H9 (cell line): ENCODE data around the gene PRDM2. TPM values are rescaled to one million over a fixed set of nuclear protein-coding genes. Genes with fewer than 3 reads are reported as not detected.
A peak's percentile ranks its signal among the peaks of the same experiment; 100 is the strongest.

Source experiments
- DNase-seq: peaks from one replicate; pipeline ENCODE4 v3.0.0-alpha.2; 2017
- H2AFZ ChIP-seq: one replicate; pipeline ENCODE4 v1.6.1; 2013; ENCODE audit warnings: mild to moderate bottlenecking, low read length, control low read depth, moderate library complexity
- H2AK5ac ChIP-seq: 2 replicates; pipeline ENCODE4 v1.6.1; 2013; ENCODE audit warnings: low read length, control low read depth, mixed read lengths; ENCODE audit not compliant: insufficient read length
- H2BK120ac ChIP-seq: one replicate; pipeline ENCODE4 v1.6.1; 2013; ENCODE audit warnings: low read depth, mild to moderate bottlenecking, low read length, control low read depth, inconsistent platforms; ENCODE audit not compliant: poor library complexity, severe bottlenecking
- H2BK12ac ChIP-seq: 2 replicates; pipeline ENCODE4 v1.6.1; 2013; ENCODE audit warnings: low read length, control low read depth, mixed read lengths, low read depth; ENCODE audit not compliant: insufficient read length
- H2BK15ac ChIP-seq: 2 replicates; pipeline ENCODE4 v1.6.1; 2013; ENCODE audit warnings: low read depth, low read length, control low read depth
- H2BK20ac ChIP-seq: one replicate; pipeline ENCODE4 v1.6.1; 2013; ENCODE audit warnings: low read depth, mild to moderate bottlenecking, low read length, control low read depth, inconsistent platforms; ENCODE audit not compliant: poor library complexity, severe bottlenecking
- H2BK5ac ChIP-seq: 2 replicates; pipeline ENCODE4 v1.6.1; 2013; ENCODE audit warnings: low read length, control low read depth, mixed read lengths; ENCODE audit not compliant: insufficient read length
- H3K14ac ChIP-seq: 2 replicates; pipeline ENCODE4 v1.6.1; 2013; ENCODE audit warnings: low read length, control low read depth; ENCODE audit not compliant: insufficient read depth
- H3K18ac ChIP-seq: 2 replicates; pipeline ENCODE4 v1.6.1; 2013; ENCODE audit warnings: low read depth, mild to moderate bottlenecking, mixed read lengths, low read length, control low read depth; ENCODE audit not compliant: insufficient read length
- H3K23ac ChIP-seq: 2 replicates; pipeline ENCODE4 v1.6.1; 2013; ENCODE audit warnings: low read length, control low read depth, mixed read lengths, low read depth; ENCODE audit not compliant: insufficient read length
- H3K23me2 ChIP-seq: 2 replicates; pipeline ENCODE4 v1.6.1; 2013; ENCODE audit warnings: low read depth, mild to moderate bottlenecking, mixed read lengths, low read length, control low read depth; ENCODE audit not compliant: insufficient read length, poor library complexity, severe bottlenecking
- H3K27ac ChIP-seq: 2 replicates; pipeline ENCODE4 v1.5.1; 2013; ENCODE audit warnings: low read length, control low read depth, mixed read lengths, low read depth; ENCODE audit not compliant: insufficient read length
- H3K27me3 ChIP-seq: 2 replicates; pipeline ENCODE4 v1.6.1; 2013; ENCODE audit warnings: low read length, control low read depth, inconsistent platforms; ENCODE audit not compliant: insufficient read depth
- H3K4ac ChIP-seq: 2 replicates; pipeline ENCODE4 v1.6.1; 2013; ENCODE audit warnings: low read depth, mild to moderate bottlenecking, control low read depth, inconsistent platforms, low read length, moderate library complexity
- H3K4me1 ChIP-seq: 2 replicates; pipeline ENCODE4 v1.6.1; 2013; ENCODE audit warnings: low read length, control low read depth, inconsistent platforms; ENCODE audit not compliant: insufficient read depth
- H3K4me2 ChIP-seq: 2 replicates; pipeline ENCODE4 v1.6.1; 2013; ENCODE audit warnings: low read length, control low read depth, mixed read lengths; ENCODE audit not compliant: insufficient read length, insufficient read depth
- H3K56ac ChIP-seq: 2 replicates; pipeline ENCODE4 v1.6.1; 2013; ENCODE audit warnings: low read depth, mild to moderate bottlenecking, mixed read lengths, low read length, control low read depth; ENCODE audit not compliant: insufficient read length
- H3K79me1 ChIP-seq: 2 replicates; pipeline ENCODE4 v1.6.1; 2013; ENCODE audit warnings: low read depth, mild to moderate bottlenecking, moderate library complexity, low read length, control low read depth, inconsistent platforms; ENCODE audit not compliant: insufficient read depth, poor library complexity, severe bottlenecking
- H3K79me2 ChIP-seq: 2 replicates; pipeline ENCODE4 v1.6.1; 2013; ENCODE audit warnings: low read length, control low read depth, inconsistent platforms; ENCODE audit not compliant: insufficient read depth
- H3K9ac ChIP-seq: 2 replicates; pipeline ENCODE4 v1.6.1; 2013; ENCODE audit warnings: low read length, control low read depth, mixed read lengths; ENCODE audit not compliant: insufficient read length; ENCODE audit errors: extremely low read depth
- H3K9me3 ChIP-seq: one replicate; pipeline ENCODE4 v1.6.1; 2013; ENCODE audit warnings: low read depth, low read length, inconsistent platforms; ENCODE audit not compliant: control insufficient read depth
- H3T11ph ChIP-seq: one replicate; pipeline ENCODE4 v1.6.1; 2013; ENCODE audit warnings: mild to moderate bottlenecking, low read length, control low read depth, inconsistent platforms
- H4K20me1 ChIP-seq: one replicate; pipeline ENCODE4 v1.6.1; 2013; ENCODE audit not compliant: control insufficient read depth, insufficient read length, insufficient read depth
- H4K5ac ChIP-seq: 2 replicates; pipeline ENCODE4 v1.6.1; 2013; ENCODE audit warnings: low read depth, mild to moderate bottlenecking, mixed read lengths, low read length, control low read depth; ENCODE audit not compliant: insufficient read length
- H4K8ac ChIP-seq: replicated peaks from 2 replicates; pipeline ENCODE4 v1.6.1; 2013; ENCODE audit warnings: low read length, control low read depth, mixed read lengths, low read depth; ENCODE audit not compliant: insufficient read length
- H4K91ac ChIP-seq: 2 replicates; pipeline ENCODE4 v1.6.1; 2013; ENCODE audit warnings: low read depth, mild to moderate bottlenecking, moderate library complexity, mixed read lengths, low read length, control low read depth; ENCODE audit not compliant: insufficient read length
- H3K27ac Mint-ChIP-seq, 3 experiments: 2 replicates in 2 of 3; 3 replicates in 1 of 3; pipeline ENCODE4 v1.8.0; 2020 to 2021; ENCODE audit warnings: mixed read lengths in 3 of 3, mild to moderate bottlenecking in 1 of 3, moderate library complexity in 1 of 3
- H3K27me3 Mint-ChIP-seq: 2 replicates; pipeline ENCODE4 v1.8.0; 2021; ENCODE audit warnings: low read depth, mild to moderate bottlenecking, moderate library complexity, mixed read lengths
- H3K36me3 Mint-ChIP-seq, 3 experiments: 2 replicates in 2 of 3; 3 replicates in 1 of 3; pipeline ENCODE4 v1.8.0; 2020 to 2021; ENCODE audit warnings: low read depth in 3 of 3, mixed read lengths in 3 of 3; ENCODE audit not compliant: insufficient read depth in 1 of 3
- H3K4me1 Mint-ChIP-seq, 2 experiments: 2 replicates each; pipeline ENCODE4 v1.8.0; 2020; ENCODE audit warnings: mixed read lengths in 2 of 2
- H3K4me3 Mint-ChIP-seq, 2 experiments: 2 replicates in 1 of 2; 3 replicates in 1 of 2; pipeline ENCODE4 v1.8.0; 2020 to 2021; ENCODE audit warnings: mild to moderate bottlenecking in 2 of 2, mixed read lengths in 2 of 2, moderate library complexity in 1 of 2
- H3K9me3 Mint-ChIP-seq, 2 experiments: 2 replicates in 1 of 2; 3 replicates in 1 of 2; pipeline ENCODE4 v1.8.0; 2020; ENCODE audit warnings: mild to moderate bottlenecking in 2 of 2, mixed read lengths in 2 of 2, moderate library complexity in 1 of 2
- WGBS: extraction: QIAGEN DNeasy Blood & Tissue Kit; methylation state at CpG from one replicate; pipeline ENCODE4 v1.1.7; 2013; ENCODE audit warnings: missing lambda C conversion rate, low lambda C conversion rate, mixed read lengths; ENCODE audit not compliant: insufficient read length; ENCODE audit errors: extremely low coverage; 5-methylcytosine and 5-hydroxymethylcytosine counted together
- total RNA-seq: library from RNA; stranded (reverse); gene quantifications from 2 replicates; pipeline ENCODE4 v1.2.1, GENCODE V29; 2021
- TF ChIP-seq, protein P1 (sequence below): fragments of 200-600 bp; sonication (generic); conservative IDR thresholded peaks from 3 replicates; pipeline ENCODE4 v1.8.0; 2021; ENCODE audit warnings: antibody characterized with exemption, mild to moderate bottlenecking

PRDM2 gene
- total RNA-seq, 1 experiment from 2014 or later, result 24.5 TPM

DNA sequence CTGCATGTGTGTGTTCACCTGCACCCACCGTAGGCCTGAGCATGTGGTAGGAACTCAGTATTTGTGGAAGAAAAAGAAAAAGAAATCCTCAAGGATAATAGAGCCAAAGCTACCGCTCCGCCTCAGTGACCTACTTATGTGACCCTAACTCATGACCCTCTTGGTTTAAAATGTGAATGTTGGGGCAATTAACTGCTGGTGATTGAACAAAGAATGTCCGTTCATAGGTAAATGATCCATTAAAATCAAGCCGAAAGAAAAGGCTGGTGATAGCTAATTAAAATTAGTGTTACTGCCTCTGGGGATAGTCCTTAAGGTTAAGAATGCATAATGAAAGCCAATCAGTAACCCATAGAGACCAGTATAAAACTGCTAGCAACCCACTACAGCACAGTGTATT lies 98.1 kb downstream of the PRDM2 start:
- no CpG with 5 or more reads among the region's 5 CpGs for WGBS
- Histone ChIP-seq H2BK15ac (no peak overlapping the region), H3T11ph (no peak overlapping the region), H3K4me1 (no peaks in the 10 kb centered on the region), H3K4me2 (no peak overlapping the region), H3K79me1 (no peaks in the 10 kb centered on the region), H2BK12ac (no peak overlapping the region), H3K23ac (no peak overlapping the region), H2BK20ac (no peak overlapping the region), H4K20me1 (no peaks in the 10 kb centered on the region), H3K79me2 (no peaks in the 10 kb centered on the region), H3K27me3 (no peaks in the 10 kb centered on the region), H3K27ac (no peak overlapping the region), H2BK5ac (no peak overlapping the region), H4K91ac (no peak overlapping the region), H2AFZ (no peak overlapping the region), H2BK120ac (no peak overlapping the region), H3K9me3 (no peaks in the 10 kb centered on the region), H3K56ac (no peak overlapping the region), H4K5ac (no peak overlapping the region), H3K14ac (no peak overlapping the region), H3K4ac (no peak overlapping the region), H3K23me2 (no peaks in the 10 kb centered on the region), H3K9ac (no peak overlapping the region), H4K8ac (no peak overlapping the region), H3K18ac (no peak overlapping the region), H2AK5ac (no peak overlapping the region)
- Mint-ChIP-seq H3K27ac (peak overlapping the region in 2 of 3 experiments; percentile 6 to 63; a peak in 2 of 7 replicates), H3K9me3 (no peaks in the 10 kb centered on the region), H3K4me3 (no peak overlapping the region), H3K27me3 (peaks cover 3% of the 10 kb centered on the region; the same call in 1 of the 2 replicates), H3K4me1 (peaks cover 21 to 22% of the 10 kb centered on the region in 2 experiments), H3K36me3 (peaks cover 0 to 2% (median 0%) of the 10 kb centered on the region in 3 experiments; a peak in 2 of 7 replicates)
- DNase-seq, result no peak
- TF ChIP-seq, protein P1, sequence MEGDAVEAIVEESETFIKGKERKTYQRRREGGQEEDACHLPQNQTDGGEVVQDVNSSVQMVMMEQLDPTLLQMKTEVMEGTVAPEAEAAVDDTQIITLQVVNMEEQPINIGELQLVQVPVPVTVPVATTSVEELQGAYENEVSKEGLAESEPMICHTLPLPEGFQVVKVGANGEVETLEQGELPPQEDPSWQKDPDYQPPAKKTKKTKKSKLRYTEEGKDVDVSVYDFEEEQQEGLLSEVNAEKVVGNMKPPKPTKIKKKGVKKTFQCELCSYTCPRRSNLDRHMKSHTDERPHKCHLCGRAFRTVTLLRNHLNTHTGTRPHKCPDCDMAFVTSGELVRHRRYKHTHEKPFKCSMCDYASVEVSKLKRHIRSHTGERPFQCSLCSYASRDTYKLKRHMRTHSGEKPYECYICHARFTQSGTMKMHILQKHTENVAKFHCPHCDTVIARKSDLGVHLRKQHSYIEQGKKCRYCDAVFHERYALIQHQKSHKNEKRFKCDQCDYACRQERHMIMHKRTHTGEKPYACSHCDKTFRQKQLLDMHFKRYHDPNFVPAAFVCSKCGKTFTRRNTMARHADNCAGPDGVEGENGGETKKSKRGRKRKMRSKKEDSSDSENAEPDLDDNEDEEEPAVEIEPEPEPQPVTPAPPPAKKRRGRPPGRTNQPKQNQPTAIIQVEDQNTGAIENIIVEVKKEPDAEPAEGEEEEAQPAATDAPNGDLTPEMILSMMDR, result no peak
